IPS-15b (cell line): ENCODE data around the gene KRTDAP.

Source experiments
- H3K27me3 ChIP-seq: one replicate; pipeline ENCODE4 v1.6.1; 2013; ENCODE audit warnings: low read length; ENCODE audit not compliant: control insufficient read depth, insufficient read depth
- H3K36me3 ChIP-seq: one replicate; pipeline ENCODE4 v1.6.1; 2013; ENCODE audit warnings: low read length; ENCODE audit not compliant: control insufficient read depth, insufficient read depth
- H3K4me1 ChIP-seq: one replicate; pipeline ENCODE4 v1.6.1; 2013; ENCODE audit warnings: mild to moderate bottlenecking, low read length; ENCODE audit not compliant: control insufficient read depth, insufficient read depth
- H3K4me3 ChIP-seq: one replicate; pipeline ENCODE4 v1.5.1; 2013; ENCODE audit warnings: low read depth, low read length
- H3K9ac ChIP-seq: one replicate; pipeline ENCODE4 v1.6.1; 2013; ENCODE audit warnings: low read depth, mild to moderate bottlenecking, low read length
- H3K9me3 ChIP-seq: one replicate; pipeline ENCODE4 v1.6.1; 2013; ENCODE audit warnings: mild to moderate bottlenecking, low read length; ENCODE audit not compliant: control insufficient read depth, insufficient read depth

KRTDAP gene

GRCh38 chr19:35510626-35510964 is 20.3 kb upstream of the KRTDAP start:
- no peak overlapping the region for H3K9ac ChIP-seq
- H3K36me3 ChIP-seq: peaks cover 9% of the 10 kb centered on the region
- H3K9me3 ChIP-seq: no peaks in the 10 kb centered on the region
- peak overlapping the region; percentile 98 for H3K4me3 ChIP-seq
- H3K4me1 ChIP-seq: peaks cover 6% of the 10 kb centered on the region
- peaks cover 8% of the 10 kb centered on the region for H3K27me3 ChIP-seq

GRCh38 chr19:35509861-35510625 is 19.8 kb upstream of the KRTDAP start:
- no peaks in the 10 kb centered on the region for H3K9me3 ChIP-seq
- H3K27me3 ChIP-seq: peaks cover 8% of the 10 kb centered on the region
- H3K4me1 ChIP-seq: peaks cover 6% of the 10 kb centered on the region
- H3K4me3 ChIP-seq: peak overlapping the region; percentile 98
- H3K9ac ChIP-seq: peak overlapping the region; percentile 97
- peaks cover 15% of the 10 kb centered on the region for H3K36me3 ChIP-seq

DNA sequence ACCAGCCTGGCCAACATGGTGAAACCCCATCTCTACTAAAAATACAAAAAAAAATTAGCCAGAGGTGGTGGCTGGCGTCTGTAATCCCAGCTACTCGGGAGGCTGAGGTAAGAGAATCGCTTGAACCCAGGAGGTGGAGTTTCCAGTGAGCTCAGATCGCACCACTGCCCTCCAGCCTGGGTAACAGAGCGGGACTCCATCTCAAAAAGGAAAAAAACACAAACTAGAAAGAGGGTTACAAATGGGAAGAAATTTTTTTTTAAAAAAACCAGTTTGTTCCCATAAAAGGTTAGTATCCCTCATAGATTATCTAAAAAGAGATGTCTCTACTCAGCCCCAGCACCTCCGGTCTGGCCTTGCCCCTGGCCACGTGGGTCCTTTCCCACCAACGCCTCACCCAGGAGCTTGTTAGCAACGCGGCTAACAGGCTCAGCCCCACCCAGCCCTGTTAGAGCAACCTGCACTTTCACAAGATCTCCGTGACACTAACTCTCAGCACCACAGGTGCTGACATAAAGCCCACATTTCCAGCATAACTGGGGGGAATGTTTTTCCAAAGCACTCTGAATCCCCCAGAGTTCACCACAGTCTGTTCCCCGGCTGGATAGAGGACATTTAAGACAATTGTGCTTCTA is 18.9 kb upstream of the KRTDAP start:
- H3K27me3 ChIP-seq: peaks cover 8% of the 10 kb centered on the region
- peak overlapping the region; percentile 98 for H3K4me3 ChIP-seq
- H3K36me3 ChIP-seq: peaks cover 21% of the 10 kb centered on the region
- peak overlapping the region; percentile 97 for H3K9ac ChIP-seq
- H3K9me3 ChIP-seq: no peaks in the 10 kb centered on the region
- peaks cover 6% of the 10 kb centered on the region for H3K4me1 ChIP-seq

DNA sequence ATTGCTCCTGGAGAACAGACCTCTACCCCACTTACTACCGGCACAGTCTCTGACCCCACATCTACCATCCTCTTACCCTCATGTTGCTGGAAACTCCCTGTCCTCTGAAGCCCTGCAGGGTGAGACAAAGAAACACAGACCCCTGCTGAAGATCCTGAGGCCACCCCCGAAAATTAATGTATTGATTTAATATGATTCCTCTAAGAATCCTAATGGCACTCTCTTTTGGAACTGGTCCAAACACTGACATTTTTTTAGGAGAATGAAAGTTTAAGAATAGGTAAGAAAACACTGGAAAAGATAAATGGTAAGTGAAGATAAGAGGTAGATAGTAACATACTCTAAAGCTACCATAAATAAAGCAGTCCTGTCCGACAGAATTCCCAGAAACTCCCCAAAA is 17.9 kb upstream of the KRTDAP start:
- Histone ChIP-seq H3K4me1 (peaks cover 2% of the 10 kb centered on the region), H3K9me3 (no peaks in the 10 kb centered on the region), H3K4me3 (peak overlapping the region; percentile 98), H3K9ac (no peak overlapping the region), H3K27me3 (peaks cover 8% of the 10 kb centered on the region), H3K36me3 (peaks cover 27% of the 10 kb centered on the region)

GRCh38 chr19:35507561-35507960 is 17.3 kb upstream of the KRTDAP start:
- H3K9ac ChIP-seq: no peak overlapping the region
- H3K36me3 ChIP-seq: peaks cover 33% of the 10 kb centered on the region
- peaks cover 2% of the 10 kb centered on the region for H3K4me1 ChIP-seq
- no peaks in the 10 kb centered on the region for H3K9me3 ChIP-seq
- peaks cover 8% of the 10 kb centered on the region for H3K27me3 ChIP-seq
- H3K4me3 ChIP-seq: no peak overlapping the region

GRCh38 chr19:35506011-35506410 is 15.7 kb upstream of the KRTDAP start:
- Histone ChIP-seq H3K4me1 (peaks cover 2% of the 10 kb centered on the region), H3K36me3 (peaks cover 42% of the 10 kb centered on the region), H3K9me3 (no peaks in the 10 kb centered on the region), H3K4me3 (no peak overlapping the region), H3K9ac (no peak overlapping the region), H3K27me3 (peaks cover 3% of the 10 kb centered on the region)

GRCh38 chr19:35502751-35503150 is 12.5 kb upstream of the KRTDAP start:
- H3K27me3 ChIP-seq: no peaks in the 10 kb centered on the region
- peaks cover under 1% of the 10 kb centered on the region for H3K4me1 ChIP-seq
- H3K9me3 ChIP-seq: no peaks in the 10 kb centered on the region
- H3K4me3 ChIP-seq: no peak overlapping the region
- no peak overlapping the region for H3K9ac ChIP-seq
- H3K36me3 ChIP-seq: peaks cover 65% of the 10 kb centered on the region

DNA sequence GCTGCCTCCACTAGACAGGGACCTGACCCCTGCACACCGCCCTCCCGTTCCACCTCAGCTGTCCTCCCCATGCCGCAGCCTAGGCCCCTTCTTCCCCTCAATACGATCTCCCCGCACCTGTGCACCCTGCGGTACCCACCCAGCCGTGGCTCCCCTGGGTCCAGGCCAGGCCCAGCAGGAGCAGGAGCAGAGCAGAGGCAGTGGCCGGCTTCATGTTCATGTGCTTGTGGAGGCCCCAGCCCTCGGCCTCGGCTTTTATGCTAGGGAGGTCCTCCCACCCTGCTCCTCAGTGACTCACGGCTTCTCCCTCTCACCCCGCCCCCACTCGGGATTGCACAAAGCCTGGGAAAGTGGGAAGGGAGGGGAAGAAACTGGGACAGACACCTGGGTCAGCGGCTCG is 11.4 kb upstream of the KRTDAP start:
- Histone ChIP-seq H3K9ac (no peak overlapping the region), H3K36me3 (peaks cover 65% of the 10 kb centered on the region), H3K27me3 (no peaks in the 10 kb centered on the region), H3K4me1 (no peaks in the 10 kb centered on the region), H3K9me3 (no peaks in the 10 kb centered on the region), H3K4me3 (no peak overlapping the region)

DNA sequence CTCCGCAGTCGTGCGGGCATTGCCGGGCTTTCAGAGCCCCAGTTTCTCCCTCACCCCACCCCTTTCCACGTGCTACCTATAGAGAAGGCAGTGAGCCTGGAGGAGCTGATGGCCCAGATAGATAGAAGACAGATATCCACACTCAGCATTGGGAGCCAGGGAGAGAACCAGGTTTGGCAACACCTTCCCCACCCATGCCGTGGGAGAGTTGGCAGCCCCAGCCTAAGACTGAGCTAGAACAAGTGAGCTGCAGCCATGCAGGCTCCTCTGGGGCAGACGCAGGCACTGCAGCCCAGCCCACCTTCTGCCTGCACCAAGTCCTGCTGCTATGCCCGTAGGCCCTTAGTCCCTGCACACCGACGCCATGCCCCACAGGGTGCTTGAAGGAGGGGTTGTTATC is 10.3 kb upstream of the KRTDAP start:
- no peak overlapping the region for H3K4me3 ChIP-seq
- H3K4me1 ChIP-seq: no peaks in the 10 kb centered on the region
- peaks cover 56% of the 10 kb centered on the region for H3K36me3 ChIP-seq
- no peak overlapping the region for H3K9ac ChIP-seq
- H3K27me3 ChIP-seq: no peaks in the 10 kb centered on the region
- H3K9me3 ChIP-seq: no peaks in the 10 kb centered on the region

- H3K36me3 ChIP-seq: peaks cover 43% of the 10 kb centered on the region
- H3K9me3 ChIP-seq: no peaks in the 10 kb centered on the region
- H3K27me3 ChIP-seq: no peaks in the 10 kb centered on the region
- no peak overlapping the region for H3K9ac ChIP-seq
- H3K4me3 ChIP-seq: no peak overlapping the region
- no peaks in the 10 kb centered on the region for H3K4me1 ChIP-seq
Observed at GRCh38 chr19:35498984-35499527, 8.8 kb upstream of the KRTDAP start.

GRCh38 chr19:35498220-35498619 is 8.0 kb upstream of the KRTDAP start:
- Histone ChIP-seq H3K36me3 (peaks cover 39% of the 10 kb centered on the region), H3K9me3 (no peaks in the 10 kb centered on the region), H3K4me3 (no peak overlapping the region), H3K9ac (no peak overlapping the region), H3K4me1 (no peaks in the 10 kb centered on the region), H3K27me3 (no peaks in the 10 kb centered on the region)

GRCh38 chr19:35497406-35497805 is 7.1 kb upstream of the KRTDAP start:
- Histone ChIP-seq H3K36me3 (peaks cover 31% of the 10 kb centered on the region), H3K4me1 (no peaks in the 10 kb centered on the region), H3K9me3 (no peaks in the 10 kb centered on the region), H3K4me3 (no peak overlapping the region), H3K9ac (no peak overlapping the region), H3K27me3 (no peaks in the 10 kb centered on the region)
